Measurements from ENCODE around the gene DLK2. TPM values are rescaled to one million over a fixed set of nuclear protein-coding genes. Genes with fewer than 3 reads are reported as not detected.

The DLK2 gene
- total RNA-seq, 1 experiment from 2014 or later: 1.4 TPM

- Histone ChIP-seq H4K20me1 (ENCODE audit: low read length) (no peaks in the 10 kb centered on the region; the same call in 1 of the 2 replicates), H3K9me3 (ENCODE audit: low read length) (no peaks in the 10 kb centered on the region), H3K4me3 (ENCODE audit: low read length) (no peak overlapping the region), H3K79me2 (ENCODE audit: low read length) (no peaks in the 10 kb centered on the region), H3K4me1 (ENCODE audit: insufficient read depth, low read length) (peaks cover 5% of the 10 kb centered on the region; the same call in 1 of the 2 replicates), H3K36me3 (ENCODE audit: low read depth, low read length) (no peaks in the 10 kb centered on the region), H3K9me2 (replicated peaks; ENCODE audit: low read length) (no peaks in the 10 kb centered on the region), H3K9ac (ENCODE audit: low read length) (no peak overlapping the region), H2AFZ (ENCODE audit: low read length) (no peak overlapping the region), H3K27ac (ENCODE audit: low read length) (no peak overlapping the region), H3K4me2 (ENCODE audit: low read length) (no peak overlapping the region), H3K27me3 (ENCODE audit: low read length) (no peaks in the 10 kb centered on the region), H3F3A (ENCODE audit: low read length, unreplicated experiment) (no peaks in the 10 kb centered on the region)
- DNase-seq (no peak), ATAC-seq (no peak)
- intact Hi-C loops (cut with micrococcal nuclease): no loop called here
- TF ChIP-seq EZH2phosphoT487 (IDR thresholded peaks at IDR 0.05; ENCODE audit: borderline replicate concordance, low read length) (no peak), CTCF (conservative IDR thresholded peaks at IDR 0.05; ENCODE audit: low read depth, low read length) (no peak), EZH2 (IDR thresholded peaks at IDR 0.05; ENCODE audit: low read length, unreplicated experiment) (no peak)
- POLR2A ChIA-PET (ENCODE audit: unreplicated experiment): no interaction called here
- CTCF ChIA-PET: no interaction called here
- BruUV-seq (replicated peaks): no TSS peak
These were observed 2.5 kb downstream of the DLK2 start for GRCh38 chr6:43452896-43453295.

DNA sequence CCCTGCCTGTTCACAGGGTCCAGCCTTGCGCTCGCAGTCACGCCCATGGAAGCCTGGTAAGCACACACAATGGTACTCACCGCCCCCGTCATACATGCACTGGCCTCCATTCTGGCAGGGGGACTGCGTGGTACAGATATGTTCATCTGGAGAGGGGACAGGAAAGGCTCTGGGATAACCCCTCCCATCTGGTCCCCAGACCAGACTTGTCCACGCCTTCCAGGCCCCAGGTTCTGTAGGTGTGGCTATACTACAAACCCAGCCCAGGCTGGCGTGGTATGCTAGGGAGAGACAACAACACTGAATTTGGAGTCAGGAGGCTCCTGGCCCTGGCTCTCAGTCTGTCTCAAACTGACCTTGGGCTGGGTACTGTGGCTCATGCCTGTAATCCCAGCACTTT lies 3.4 kb downstream of the DLK2 start:
- H3K27me3 ChIP-seq (ENCODE audit: low read length): no peaks in the 10 kb centered on the region
- 0 out of 2 replicates have a peak, but pooled peaks cover 5% of the 10 kb centered on the region for H3K36me3 ChIP-seq (ENCODE audit: low read depth, low read length)
- H3K9me3 ChIP-seq (ENCODE audit: low read length): no peaks in the 10 kb centered on the region
- H3K4me1 ChIP-seq (ENCODE audit: insufficient read depth, low read length): peaks cover 5% of the 10 kb centered on the region; the same call in 1 of the 2 replicates
- no peaks in the 10 kb centered on the region for H3K79me2 ChIP-seq (ENCODE audit: low read length)
- no peak for DNase-seq
- no peaks in the 10 kb centered on the region for H3K9me2 ChIP-seq (replicated peaks; ENCODE audit: low read length)
- no peaks in the 10 kb centered on the region for H3F3A ChIP-seq (ENCODE audit: low read length, unreplicated experiment)
- H3K4me2 ChIP-seq (ENCODE audit: low read length): no peak overlapping the region
- H2AFZ ChIP-seq (ENCODE audit: low read length): no peak overlapping the region
- H3K9ac ChIP-seq (ENCODE audit: low read length): no peak overlapping the region
- CTCF ChIA-PET: no interaction called here
- H4K20me1 ChIP-seq (ENCODE audit: low read length): no peaks in the 10 kb centered on the region; the same call in 1 of the 2 replicates
- no TSS peak for BruUV-seq (replicated peaks)
- no peak overlapping the region for H3K27ac ChIP-seq (ENCODE audit: low read length)
- TF ChIP-seq EZH2 (IDR thresholded peaks at IDR 0.05; ENCODE audit: low read length, unreplicated experiment) (no peak), CTCF (conservative IDR thresholded peaks at IDR 0.05; ENCODE audit: low read depth, low read length) (no peak), EZH2phosphoT487 (IDR thresholded peaks at IDR 0.05; ENCODE audit: borderline replicate concordance, low read length) (no peak)
- H3K4me3 ChIP-seq (ENCODE audit: low read length): no peak overlapping the region
- intact Hi-C loops (cut with micrococcal nuclease): no loop called here
- ATAC-seq: no peak
- POLR2A ChIA-PET (ENCODE audit: unreplicated experiment): no interaction called here

DNA sequence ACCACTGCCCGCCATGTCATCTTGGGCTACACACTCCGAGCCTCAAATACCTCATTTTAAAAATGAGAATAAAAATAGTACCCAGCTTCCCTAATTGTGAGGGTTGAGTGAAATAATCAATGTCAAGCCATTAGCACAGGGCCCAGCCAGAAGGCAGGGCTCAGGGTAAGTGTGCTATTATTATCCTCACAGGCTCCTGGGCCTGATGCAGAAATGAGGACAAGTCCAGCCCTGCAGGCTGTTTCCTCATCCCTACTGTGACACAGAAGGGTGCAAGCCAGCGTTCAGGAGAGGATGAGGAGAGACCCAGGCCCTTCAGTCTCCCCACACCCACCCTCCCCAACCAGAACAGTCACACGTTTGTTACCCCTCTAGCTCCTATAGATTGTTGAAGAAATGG lies 4.0 kb downstream of the DLK2 start:
- DNase-seq (no peak), ATAC-seq (no peak)
- no peaks in the 10 kb centered on the region for H3K27me3 ChIP-seq (ENCODE audit: low read length)
- H3K9me3 ChIP-seq (ENCODE audit: low read length): no peaks in the 10 kb centered on the region
- no TSS peak for BruUV-seq (replicated peaks)
- H3F3A ChIP-seq (ENCODE audit: low read length, unreplicated experiment): no peaks in the 10 kb centered on the region
- H3K27ac ChIP-seq (ENCODE audit: low read length): no peak overlapping the region
- no peak overlapping the region for H3K4me2 ChIP-seq (ENCODE audit: low read length)
- no peak overlapping the region for H3K9ac ChIP-seq (ENCODE audit: low read length)
- intact Hi-C loops (cut with micrococcal nuclease): no loop called here
- no peak overlapping the region for H2AFZ ChIP-seq (ENCODE audit: low read length)
- no peaks in the 10 kb centered on the region for H3K9me2 ChIP-seq (replicated peaks; ENCODE audit: low read length)
- CTCF ChIA-PET: no interaction called here
- H3K4me1 ChIP-seq (ENCODE audit: insufficient read depth, low read length): peaks cover 5% of the 10 kb centered on the region; the same call in 1 of the 2 replicates
- TF ChIP-seq EZH2 (IDR thresholded peaks at IDR 0.05; ENCODE audit: low read length, unreplicated experiment): no peak
- TF ChIP-seq CTCF (conservative IDR thresholded peaks at IDR 0.05; ENCODE audit: low read depth, low read length): no peak
- TF ChIP-seq EZH2phosphoT487 (IDR thresholded peaks at IDR 0.05; ENCODE audit: borderline replicate concordance, low read length): no peak
- H3K79me2 ChIP-seq (ENCODE audit: low read length): no peaks in the 10 kb centered on the region
- H4K20me1 ChIP-seq (ENCODE audit: low read length): no peaks in the 10 kb centered on the region; the same call in 1 of the 2 replicates
- POLR2A ChIA-PET (ENCODE audit: unreplicated experiment): no interaction called here
- H3K4me3 ChIP-seq (ENCODE audit: low read length): no peak overlapping the region
- H3K36me3 ChIP-seq (ENCODE audit: low read depth, low read length): 0 out of 2 replicates have a peak, but pooled peaks cover 5% of the 10 kb centered on the region

Data from PC-3 (cell line).